Activated CD4-positive, alpha-beta T cell treated with anti-CD3 and anti-CD28 coated beads, Interleukin-2, Interleukin-4, amounts not matched to agents 100 ng/mL and 50 ng/mL, durations not matched to agents 16 hours and 8 hours (primary cell): ENCODE measurements around the gene GPI.

Experiments used
- DNase-seq: peaks from one replicate; pipeline ENCODE4 v3.0.0-alpha.2; 2020; ENCODE audit warnings: low spot score

The GPI gene

GRCh38 chr19:34341935-34342680 is 22.9 kb upstream of the GPI start:
- DNase-seq, result no peak

- no peak for DNase-seq
These were observed 21.2 kb upstream of the GPI start for GRCh38 chr19:34343751-34344150.

- peak; percentile 75 for DNase-seq
These were observed 19.0 kb upstream of the GPI start for GRCh38 chr19:34345947-34346351.

GRCh38 chr19:34347561-34348165 is 17.3 kb upstream of the GPI start:
- no peak for DNase-seq

GRCh38 chr19:34348899-34349487 is 16.0 kb upstream of the GPI start:
- no peak for DNase-seq

- DNase-seq, result peak; percentile 93
These were observed 14.8 kb upstream of the GPI start for GRCh38 chr19:34350161-34350561.

- DNase-seq, result peak; percentile 37
These were observed 13.6 kb upstream of the GPI start for GRCh38 chr19:34351382-34351826.

- no peak for DNase-seq
These were observed 11.4 kb upstream of the GPI start for GRCh38 chr19:34353546-34353945.

GRCh38 chr19:34355201-34355600 is 9.8 kb upstream of the GPI start:
- DNase-seq, result no peak

GRCh38 chr19:34356875-34357274 is 8.1 kb upstream of the GPI start:
- DNase-seq, result no peak

- DNase-seq, result no peak
These were observed 7.6 kb upstream of the GPI start for GRCh38 chr19:34357431-34357830.

- peak; percentile 99 for DNase-seq
These were observed 5.6 kb upstream of the GPI start for GRCh38 chr19:34359140-34359953.

GRCh38 chr19:34359954-34360315 is 5.1 kb upstream of the GPI start:
- no peak for DNase-seq

GRCh38 chr19:34360354-34360909 is 4.6 kb upstream of the GPI start:
- DNase-seq, result no peak

- no peak for DNase-seq
These were observed 2.3 kb upstream of the GPI start for GRCh38 chr19:34362679-34363069.

GRCh38 chr19:34363094-34363493 is 1.9 kb upstream of the GPI start:
- DNase-seq, result no peak

GRCh38 chr19:34363930-34364329 is 1.1 kb upstream of the GPI start:
- no peak for DNase-seq

GRCh38 chr19:34364462-34364829 is 550 bp upstream of the GPI start:
- DNase-seq, result no peak

- peak; percentile 14 for DNase-seq
These were observed 736 bp downstream of the GPI start for GRCh38 chr19:34365463-34366401.

GRCh38 chr19:34366738-34367623 is 2.0 kb downstream of the GPI start:
- DNase-seq, result no peak
